ENCODE measurements around the gene RPS6KA2.

- no peak for TF ChIP-seq CTCF (IDR thresholded peaks at IDR 0.05; ENCODE audit: borderline replicate concordance, extremely low read depth, low read length, poor library complexity, severe bottlenecking)
- TF ChIP-seq EZH2 (IDR thresholded peaks at IDR 0.05; ENCODE audit: borderline replicate concordance, low read depth, low read length, severe bottlenecking): no peak
Measured at GRCh38 chr6:166489301-166490155, 137.5 kb downstream of the RPS6KA2 start.
